Measurements from ENCODE around the gene OTOP2.

DNA sequence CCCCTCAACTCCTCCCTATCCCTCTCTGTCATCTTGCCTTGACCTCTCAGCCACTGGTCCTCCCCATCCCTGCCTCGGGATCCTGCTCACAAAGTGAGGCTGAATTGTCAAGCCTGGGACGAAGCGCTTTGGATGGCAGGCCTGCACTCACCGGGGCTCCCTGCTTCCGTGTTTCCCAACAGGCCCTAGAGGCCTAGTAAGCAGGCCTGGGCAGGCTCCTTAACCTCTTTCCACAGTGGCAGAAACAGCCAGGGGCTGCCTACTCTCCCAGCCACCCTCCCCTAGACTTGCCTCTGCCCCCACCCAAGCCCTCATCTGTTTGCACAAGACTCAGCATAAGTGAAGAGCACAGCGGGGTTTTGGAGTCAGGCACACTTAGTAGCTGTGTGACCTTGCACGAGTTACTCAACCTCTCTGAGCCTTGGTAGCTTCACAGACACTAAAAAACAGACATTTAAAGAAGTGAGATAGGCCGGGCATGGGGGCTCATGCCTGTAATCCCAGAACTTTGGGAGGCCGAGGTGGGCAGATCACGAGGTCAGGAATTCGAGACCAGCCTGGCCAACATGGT is 25.6 kb upstream of the OTOP2 start:
- TF ChIP-seq CTCF (conservative IDR thresholded peaks at IDR 0.05; ENCODE audit: low read length) (no peak), EZH2phosphoT487 (IDR thresholded peaks at IDR 0.05; ENCODE audit: borderline replicate concordance, low read depth, low read length) (no peak)
